PFSK-1 (cell line): ENCODE results near the gene BNIPL.

ENCODE experiments used
- FOXP2 ChIP-seq: optimal IDR thresholded peaks from 2 replicates; pipeline ENCODE3; 2011; ENCODE audit warnings: borderline replicate concordance, control low read depth, inconsistent platforms; ENCODE audit not compliant: insufficient read depth; ENCODE audit errors: extremely low read length, extremely low read depth
- POLR2AphosphoS5 ChIP-seq: IDR thresholded peaks from 2 replicates; pipeline ENCODE4 v1.6.1; 2012; ENCODE audit warnings: low read depth, mild to moderate bottlenecking, control low read depth, low read length, moderate library complexity
- SIN3A ChIP-seq: IDR thresholded peaks from 2 replicates; pipeline ENCODE4 v1.6.1; 2012; ENCODE audit warnings: mild to moderate bottlenecking, low read length, moderate library complexity, borderline replicate concordance; ENCODE audit not compliant: insufficient read depth
- TAF1 ChIP-seq: IDR thresholded peaks from 2 replicates; pipeline ENCODE4 v1.6.1; 2012; ENCODE audit warnings: low read length, control low read depth, borderline replicate concordance; ENCODE audit not compliant: insufficient read depth
- TF ChIP-seq, protein P1 (sequence below), 2 experiments: IDR thresholded peaks; 2 replicates each; pipeline versions ENCODE4 v1.6.1 to v1.8.0; 2011 to 2012; ENCODE audit warnings: low read depth in 2 of 2, low read length in 2 of 2, control low read depth in 1 of 2, inconsistent platforms in 1 of 2, mild to moderate bottlenecking in 1 of 2, moderate library complexity in 1 of 2; ENCODE audit not compliant: insufficient read depth in 1 of 2

BNIPL gene

DNA sequence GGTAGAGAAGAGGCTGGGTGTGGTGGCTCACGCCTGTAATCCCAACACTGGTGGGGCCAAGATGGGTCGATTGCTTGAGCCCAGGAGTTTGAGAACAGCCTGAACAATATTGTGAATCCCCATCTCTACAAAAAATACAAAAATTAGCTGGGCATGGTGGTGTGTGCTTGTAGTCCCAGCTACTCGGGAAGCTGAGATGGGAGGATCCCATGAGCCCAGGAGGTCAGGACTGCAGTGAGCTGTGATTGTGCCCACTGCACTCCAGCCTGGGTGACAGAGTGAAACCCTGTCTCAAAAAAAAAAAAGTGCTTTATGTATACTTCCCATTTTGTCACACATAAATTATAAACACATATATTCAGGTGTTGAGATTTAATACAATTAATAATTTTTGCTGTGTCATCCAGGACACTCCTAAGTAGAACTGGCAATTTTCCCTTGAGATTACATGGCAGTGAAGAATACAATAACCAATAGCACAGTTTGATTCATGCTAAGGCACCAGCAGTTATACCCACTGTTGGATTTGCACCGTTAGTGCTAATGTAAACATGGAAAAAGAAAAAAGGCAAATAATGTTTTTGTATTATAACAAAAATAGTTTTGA lies 49.7 kb downstream of the BNIPL start:
- no peak for TF ChIP-seq POLR2AphosphoS5
- TF ChIP-seq, protein P1, sequence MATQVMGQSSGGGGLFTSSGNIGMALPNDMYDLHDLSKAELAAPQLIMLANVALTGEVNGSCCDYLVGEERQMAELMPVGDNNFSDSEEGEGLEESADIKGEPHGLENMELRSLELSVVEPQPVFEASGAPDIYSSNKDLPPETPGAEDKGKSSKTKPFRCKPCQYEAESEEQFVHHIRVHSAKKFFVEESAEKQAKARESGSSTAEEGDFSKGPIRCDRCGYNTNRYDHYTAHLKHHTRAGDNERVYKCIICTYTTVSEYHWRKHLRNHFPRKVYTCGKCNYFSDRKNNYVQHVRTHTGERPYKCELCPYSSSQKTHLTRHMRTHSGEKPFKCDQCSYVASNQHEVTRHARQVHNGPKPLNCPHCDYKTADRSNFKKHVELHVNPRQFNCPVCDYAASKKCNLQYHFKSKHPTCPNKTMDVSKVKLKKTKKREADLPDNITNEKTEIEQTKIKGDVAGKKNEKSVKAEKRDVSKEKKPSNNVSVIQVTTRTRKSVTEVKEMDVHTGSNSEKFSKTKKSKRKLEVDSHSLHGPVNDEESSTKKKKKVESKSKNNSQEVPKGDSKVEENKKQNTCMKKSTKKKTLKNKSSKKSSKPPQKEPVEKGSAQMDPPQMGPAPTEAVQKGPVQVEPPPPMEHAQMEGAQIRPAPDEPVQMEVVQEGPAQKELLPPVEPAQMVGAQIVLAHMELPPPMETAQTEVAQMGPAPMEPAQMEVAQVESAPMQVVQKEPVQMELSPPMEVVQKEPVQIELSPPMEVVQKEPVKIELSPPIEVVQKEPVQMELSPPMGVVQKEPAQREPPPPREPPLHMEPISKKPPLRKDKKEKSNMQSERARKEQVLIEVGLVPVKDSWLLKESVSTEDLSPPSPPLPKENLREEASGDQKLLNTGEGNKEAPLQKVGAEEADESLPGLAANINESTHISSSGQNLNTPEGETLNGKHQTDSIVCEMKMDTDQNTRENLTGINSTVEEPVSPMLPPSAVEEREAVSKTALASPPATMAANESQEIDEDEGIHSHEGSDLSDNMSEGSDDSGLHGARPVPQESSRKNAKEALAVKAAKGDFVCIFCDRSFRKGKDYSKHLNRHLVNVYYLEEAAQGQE (IDR thresholded peaks at IDR 0.05; ENCODE audit: insufficient read depth in 1 of 2, low read depth in 2 of 2, low read length in 2 of 2) = no peak
- TF ChIP-seq SIN3A = no peak
- TF ChIP-seq FOXP2 = no peak
- no peak for TF ChIP-seq TAF1
